ENCODE measurements around the gene TSPAN5.

The TSPAN5 gene

GRCh38 chr4:98639523-98639922, 18.9 kb downstream of the TSPAN5 start:
- TF ChIP-seq CTCF (IDR thresholded peaks at IDR 0.05; ENCODE audit: insufficient read depth, low read length), result no peak
- TF ChIP-seq POLR2AphosphoS5 (IDR thresholded peaks at IDR 0.05; ENCODE audit: low read depth), result no peak
- no peak for TF ChIP-seq REST (IDR thresholded peaks at IDR 0.05; ENCODE audit: insufficient replicate concordance, low read depth)
- TF ChIP-seq SPI1 (IDR thresholded peaks at IDR 0.05; ENCODE audit: borderline replicate concordance, low read depth), result no peak
- no peak for TF ChIP-seq GABPA (IDR thresholded peaks at IDR 0.05; ENCODE audit: low read depth)
- Histone ChIP-seq H3K4me3 (replicated peaks; ENCODE audit: insufficient read depth, low read length) (no peak overlapping the region), H3K27ac (replicated peaks) (no peak overlapping the region), H3K27me3 (ENCODE audit: insufficient read depth, poor library complexity, severe bottlenecking) (peaks cover 2% of the 10 kb centered on the region)
- DNase-seq (ENCODE audit: low read depth in 1 of 2, low spot score in 1 of 2), result no peak

- Histone ChIP-seq H3K4me3 (replicated peaks; ENCODE audit: insufficient read depth, low read length) (no peak overlapping the region), H3K27ac (replicated peaks) (no peak overlapping the region), H3K27me3 (ENCODE audit: insufficient read depth, poor library complexity, severe bottlenecking) (peaks cover 2% of the 10 kb centered on the region)
- TF ChIP-seq GABPA (IDR thresholded peaks at IDR 0.05; ENCODE audit: low read depth) (no peak), SPI1 (IDR thresholded peaks at IDR 0.05; ENCODE audit: borderline replicate concordance, low read depth) (no peak), REST (IDR thresholded peaks at IDR 0.05; ENCODE audit: insufficient replicate concordance, low read depth) (no peak), CTCF (IDR thresholded peaks at IDR 0.05; ENCODE audit: insufficient read depth, low read length) (no peak), POLR2AphosphoS5 (IDR thresholded peaks at IDR 0.05; ENCODE audit: low read depth) (no peak)
- DNase-seq (ENCODE audit: low read depth in 1 of 2, low spot score in 1 of 2), result no peak
These were observed 19.3 kb downstream of the TSPAN5 start for GRCh38 chr4:98639108-98639507.

GRCh38 chr4:98638661-98639060, 19.8 kb downstream of the TSPAN5 start:
- peaks cover 2% of the 10 kb centered on the region for H3K27me3 ChIP-seq (ENCODE audit: insufficient read depth, poor library complexity, severe bottlenecking)
- H3K4me3 ChIP-seq (replicated peaks; ENCODE audit: insufficient read depth, low read length), result no peak overlapping the region
- TF ChIP-seq SPI1 (IDR thresholded peaks at IDR 0.05; ENCODE audit: borderline replicate concordance, low read depth) (no peak), REST (IDR thresholded peaks at IDR 0.05; ENCODE audit: insufficient replicate concordance, low read depth) (no peak), GABPA (IDR thresholded peaks at IDR 0.05; ENCODE audit: low read depth) (no peak), POLR2AphosphoS5 (IDR thresholded peaks at IDR 0.05; ENCODE audit: low read depth) (no peak)
- H3K27ac ChIP-seq (replicated peaks), result no peak overlapping the region
- DNase-seq (ENCODE audit: low read depth in 1 of 2, low spot score in 1 of 2), result no peak

Data from HL-60 (cell line).